ENCODE results near the gene PCGF2.

GRCh38 chr17:38710604-38710962 is 37.6 kb downstream of the PCGF2 start:
- TF ChIP-seq CTCF (IDR thresholded peaks at IDR 0.05; ENCODE audit: low read depth, low read length) (no peak), POLR2A (IDR thresholded peaks at IDR 0.05; ENCODE audit: extremely low read depth, insufficient read length) (no peak), MAX (IDR thresholded peaks at IDR 0.05; ENCODE audit: low read depth, low read length) (no peak)
